DND-41 (cell line): Measurements from ENCODE around the gene ADPRH.
A peak's percentile ranks its signal among the peaks of the same experiment; 100 is the strongest.

Source experiments
- ATAC-seq: fragments of 200-7000 bp; cut with Tn5 transposase; 3 replicates; pipeline ENCODE4 v1.9.1; 2021; ENCODE audit warnings: low read depth; ENCODE audit not compliant: insufficient read depth
- DNase-seq: peaks from one replicate; pipeline ENCODE4 v3.0.0-alpha.2; 2020
- H2AFZ ChIP-seq: 2 replicates; pipeline ENCODE4 v1.6.0; 2012; ENCODE audit warnings: low read depth, low read length
- H3K27ac ChIP-seq: 2 replicates; pipeline ENCODE4 v1.5.1; 2012; ENCODE audit warnings: low read length, inconsistent platforms
- H3K27me3 ChIP-seq: fragments of 200-600 bp; sonication (generic); 2 replicates; pipeline ENCODE4 v1.6.0; 2012; ENCODE audit warnings: low read length, mild to moderate bottlenecking, inconsistent platforms; ENCODE audit not compliant: insufficient read depth, poor library complexity
- H3K36me3 ChIP-seq: 2 replicates; pipeline ENCODE4 v1.5.1; 2012; ENCODE audit warnings: low read length, inconsistent platforms; ENCODE audit not compliant: insufficient read depth
- H3K4me1 ChIP-seq: 2 replicates; pipeline ENCODE4 v1.5.1; 2012; ENCODE audit warnings: mild to moderate bottlenecking, low read length; ENCODE audit not compliant: insufficient read depth
- H3K4me2 ChIP-seq: 2 replicates; pipeline ENCODE4 v1.6.0; 2012; ENCODE audit warnings: mild to moderate bottlenecking, moderate library complexity, low read length, inconsistent platforms; ENCODE audit not compliant: insufficient read depth
- H3K4me3 ChIP-seq, 2 experiments: fragments of 200-600 bp in 1 of 2; shearing (Covaris generic) in 1 of 2; 2 replicates each; pipeline ENCODE4 v1.5.1; 2012 to 2016; ENCODE audit warnings: inconsistent platforms in 2 of 2, low read length in 2 of 2, mild to moderate bottlenecking in 2 of 2, low read depth in 1 of 2, moderate library complexity in 1 of 2
- H3K79me2 ChIP-seq: 2 replicates; pipeline ENCODE4 v1.6.0; 2012; ENCODE audit warnings: low read length, inconsistent platforms; ENCODE audit not compliant: insufficient read depth
- H3K9ac ChIP-seq: 2 replicates; pipeline ENCODE4 v1.6.0; 2012; ENCODE audit warnings: low read depth, mild to moderate bottlenecking, inconsistent platforms, low read length, moderate library complexity
- H3K9me3 ChIP-seq: 2 replicates; pipeline ENCODE4 v1.5.1; 2012; ENCODE audit warnings: low read length, moderate library complexity, mild to moderate bottlenecking, inconsistent platforms; ENCODE audit not compliant: insufficient read depth, severe bottlenecking
- H4K20me1 ChIP-seq: 2 replicates; pipeline ENCODE4 v1.6.0; 2012; ENCODE audit warnings: low read length; ENCODE audit not compliant: insufficient read depth
- EZH2 ChIP-seq: IDR thresholded peaks from 3 replicates; pipeline ENCODE4 v1.6.1; 2012; ENCODE audit warnings: borderline replicate concordance, low read depth, mild to moderate bottlenecking, moderate library complexity, low read length, inconsistent platforms; ENCODE audit not compliant: severe bottlenecking
- TF ChIP-seq, protein P1 (sequence below): IDR thresholded peaks from 2 replicates; pipeline ENCODE4 v1.5.1; 2012; ENCODE audit warnings: borderline replicate concordance, low read length, moderate library complexity, mild to moderate bottlenecking; ENCODE audit not compliant: poor library complexity, severe bottlenecking; ENCODE audit errors: extremely low read depth

The ADPRH gene

DNA sequence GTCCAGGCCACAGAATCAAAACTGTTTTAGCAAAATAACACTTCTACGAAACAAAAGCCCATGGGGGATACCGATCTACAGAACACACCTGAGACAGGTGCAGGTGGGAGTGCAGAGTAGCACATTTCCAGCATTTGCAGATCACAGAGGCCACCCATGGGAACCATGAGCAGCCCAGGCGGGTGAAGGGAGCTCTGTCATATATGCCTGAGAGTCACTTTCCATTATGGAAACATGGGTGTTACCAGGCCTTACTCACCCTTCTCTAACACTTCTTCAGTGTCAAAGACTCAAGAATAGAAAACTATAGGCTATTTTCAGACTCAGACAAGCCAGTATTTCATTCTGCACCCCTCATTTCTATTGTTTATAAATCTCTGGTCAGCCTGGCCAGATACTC lies 21.9 kb downstream of the ADPRH start:
- no peaks in the 10 kb centered on the region for H3K36me3 ChIP-seq
- no peak for ATAC-seq
- no peak overlapping the region for H2AFZ ChIP-seq

DNA sequence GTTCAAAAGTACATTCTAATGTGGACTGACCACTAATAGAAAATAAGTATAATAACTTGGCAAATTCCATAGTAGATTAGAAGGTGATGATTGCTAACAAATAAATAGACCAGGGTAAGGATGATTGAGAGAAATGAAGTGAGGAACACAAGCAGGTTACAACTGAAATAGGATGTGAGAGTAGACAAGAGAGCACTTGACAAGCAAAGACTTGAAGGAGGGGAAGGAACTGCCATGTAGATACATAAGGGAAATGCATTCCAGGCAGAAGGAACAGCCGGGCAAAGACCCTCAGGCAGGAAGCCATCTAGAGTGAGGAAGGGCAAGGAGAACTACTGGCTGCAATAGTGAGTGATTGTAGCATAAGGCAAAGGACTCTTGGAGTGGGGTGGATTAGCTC lies 23.4 kb downstream of the ADPRH start:
- Histone ChIP-seq H3K27me3 (no peaks in the 10 kb centered on the region), H3K79me2 (no peaks in the 10 kb centered on the region), H3K4me1 (no peaks in the 10 kb centered on the region), H3K4me2 (no peak overlapping the region), H3K36me3 (no peaks in the 10 kb centered on the region), H3K27ac (no peak overlapping the region), H4K20me1 (no peaks in the 10 kb centered on the region), H3K4me3 (no peak overlapping the region), H3K9me3 (no peaks in the 10 kb centered on the region), H2AFZ (no peak overlapping the region), H3K9ac (no peak overlapping the region)
- TF ChIP-seq EZH2: no peak
- TF ChIP-seq, protein P1, sequence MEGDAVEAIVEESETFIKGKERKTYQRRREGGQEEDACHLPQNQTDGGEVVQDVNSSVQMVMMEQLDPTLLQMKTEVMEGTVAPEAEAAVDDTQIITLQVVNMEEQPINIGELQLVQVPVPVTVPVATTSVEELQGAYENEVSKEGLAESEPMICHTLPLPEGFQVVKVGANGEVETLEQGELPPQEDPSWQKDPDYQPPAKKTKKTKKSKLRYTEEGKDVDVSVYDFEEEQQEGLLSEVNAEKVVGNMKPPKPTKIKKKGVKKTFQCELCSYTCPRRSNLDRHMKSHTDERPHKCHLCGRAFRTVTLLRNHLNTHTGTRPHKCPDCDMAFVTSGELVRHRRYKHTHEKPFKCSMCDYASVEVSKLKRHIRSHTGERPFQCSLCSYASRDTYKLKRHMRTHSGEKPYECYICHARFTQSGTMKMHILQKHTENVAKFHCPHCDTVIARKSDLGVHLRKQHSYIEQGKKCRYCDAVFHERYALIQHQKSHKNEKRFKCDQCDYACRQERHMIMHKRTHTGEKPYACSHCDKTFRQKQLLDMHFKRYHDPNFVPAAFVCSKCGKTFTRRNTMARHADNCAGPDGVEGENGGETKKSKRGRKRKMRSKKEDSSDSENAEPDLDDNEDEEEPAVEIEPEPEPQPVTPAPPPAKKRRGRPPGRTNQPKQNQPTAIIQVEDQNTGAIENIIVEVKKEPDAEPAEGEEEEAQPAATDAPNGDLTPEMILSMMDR: no peak
- DNase-seq (no peak), ATAC-seq (no peak)

More for the DNA sequence above, 21.9 kb downstream of the ADPRH start:
- H4K20me1 ChIP-seq: no peaks in the 10 kb centered on the region
- H3K4me2 ChIP-seq: no peak overlapping the region
- DNase-seq: no peak
- no peaks in the 10 kb centered on the region for H3K27me3 ChIP-seq
- H3K79me2 ChIP-seq: no peaks in the 10 kb centered on the region
- H3K4me3 ChIP-seq: no peak overlapping the region
- no peaks in the 10 kb centered on the region for H3K4me1 ChIP-seq
- no peak overlapping the region for H3K27ac ChIP-seq
- H3K9me3 ChIP-seq: no peaks in the 10 kb centered on the region
- H3K9ac ChIP-seq: no peak overlapping the region
- no peak for TF ChIP-seq EZH2
- TF ChIP-seq, protein P1: no peak

DNA sequence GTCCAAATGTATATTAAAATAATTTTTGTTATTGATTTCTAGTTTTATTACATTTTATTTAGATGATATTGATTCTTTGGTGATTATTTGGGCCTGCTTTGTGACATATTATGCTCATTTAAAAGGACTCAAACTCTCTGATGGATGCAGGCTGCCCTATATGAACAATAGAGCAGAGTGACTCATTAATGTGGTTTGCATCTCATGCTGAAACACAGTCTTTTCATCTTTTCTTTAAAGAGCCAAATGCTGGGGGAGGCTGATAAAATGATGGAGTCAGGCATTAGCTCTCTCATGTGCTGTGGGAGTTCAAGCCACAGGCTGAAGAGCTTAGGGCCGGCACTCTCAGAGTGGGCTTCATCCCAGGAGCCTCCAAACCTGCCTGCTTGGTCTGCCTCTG lies 25.6 kb downstream of the ADPRH start:
- no peaks in the 10 kb centered on the region for H3K79me2 ChIP-seq
- H3K4me1 ChIP-seq: no peaks in the 10 kb centered on the region
- H2AFZ ChIP-seq: no peak overlapping the region
- H3K36me3 ChIP-seq: no peaks in the 10 kb centered on the region
- H3K4me3 ChIP-seq: no peak overlapping the region
- H4K20me1 ChIP-seq: no peaks in the 10 kb centered on the region
- no peak overlapping the region for H3K27ac ChIP-seq
- H3K9ac ChIP-seq: no peak overlapping the region
- no peaks in the 10 kb centered on the region for H3K27me3 ChIP-seq
- TF ChIP-seq, protein P1: no peak
- TF ChIP-seq EZH2: no peak
- DNase-seq (no peak), ATAC-seq (peak; percentile 42; the same call in 1 of the 3 replicates)
- H3K9me3 ChIP-seq: no peaks in the 10 kb centered on the region
- no peak overlapping the region for H3K4me2 ChIP-seq

DNA sequence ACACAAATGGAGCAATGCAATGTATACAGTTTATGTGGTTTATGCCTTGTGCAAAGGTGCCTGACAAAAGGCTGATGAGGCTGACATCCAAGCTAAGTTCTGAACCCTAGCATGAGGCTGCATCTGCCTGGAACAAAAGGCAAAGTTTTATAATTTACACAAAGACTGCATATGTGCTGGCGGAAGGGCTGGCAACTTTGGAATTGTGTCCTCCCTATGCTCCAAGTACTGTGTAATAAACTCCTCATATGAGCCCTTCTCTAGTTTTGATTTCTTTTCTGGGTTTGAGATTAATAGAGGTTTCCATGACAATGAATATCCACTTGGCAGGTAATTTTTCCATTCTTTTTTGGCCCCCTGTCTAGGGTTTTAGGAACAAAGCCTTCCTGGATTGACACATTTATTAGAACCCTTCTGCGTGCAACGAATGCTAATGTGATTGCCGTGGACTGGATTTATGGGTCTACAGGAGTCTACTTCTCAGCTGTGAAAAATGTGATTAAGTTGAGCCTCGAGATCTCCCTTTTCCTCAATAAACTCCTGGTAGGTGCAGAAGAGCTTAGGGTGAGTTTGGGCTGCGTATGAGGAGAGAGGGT lies 29.2 kb downstream of the ADPRH start:
- Histone ChIP-seq H3K79me2 (no peaks in the 10 kb centered on the region), H3K27ac (no peak overlapping the region), H4K20me1 (no peaks in the 10 kb centered on the region), H2AFZ (no peak overlapping the region), H3K36me3 (no peaks in the 10 kb centered on the region), H3K4me3 (no peak overlapping the region), H3K27me3 (no peaks in the 10 kb centered on the region), H3K4me1 (no peaks in the 10 kb centered on the region), H3K9ac (no peak overlapping the region), H3K4me2 (no peak overlapping the region), H3K9me3 (no peaks in the 10 kb centered on the region)
- DNase-seq (no peak), ATAC-seq (no peak)
- TF ChIP-seq, protein P1: no peak
